HG02938 (cell line): ENCODE results near the gene DCAF8L1.
"Not testable (repeated sequence)": the region's sequence is repeated elsewhere in the genome, so short reads cannot be mapped to it uniquely, and the experiment has no call there.

Experiments
- ATAC-seq: cut with Tn5 transposase; IDR thresholded peaks from one replicate; pipeline ENCODE4 v1.9.1; 2021; ENCODE audit warnings: mild to moderate bottlenecking, moderate library complexity; ENCODE audit not compliant: unreplicated experiment

Gene DCAF8L1

GRCh38 chrX:27981349-27981748, at the start of gene DCAF8L1:
Gene DCAF8L1, minus strand, starts transcription at chrX:27981449. Its CDS starts 115 bp downstream, at chrX:27981334.
- no peak for ATAC-seq

GRCh38 chrX:28022371-28022770, 41.1 kb upstream of the DCAF8L1 start:
- ATAC-seq: no peak

GRCh38 chrX:28016823-28017222, 35.6 kb upstream of the DCAF8L1 start:
- ATAC-seq: no peak

GRCh38 chrX:28015993-28016392, 34.7 kb upstream of the DCAF8L1 start:
- no peak for ATAC-seq

GRCh38 chrX:28010875-28011274, 29.6 kb upstream of the DCAF8L1 start:
- no peak for ATAC-seq

GRCh38 chrX:27998666-27999065, 17.4 kb upstream of the DCAF8L1 start:
- ATAC-seq: no peak

GRCh38 chrX:27997622-27998021, 16.4 kb upstream of the DCAF8L1 start:
- no peak for ATAC-seq

GRCh38 chrX:27996132-27996531, 14.9 kb upstream of the DCAF8L1 start:
- no peak for ATAC-seq

- ATAC-seq: no peak
Observed at GRCh38 chrX:27995611-27996010, 14.4 kb upstream of the DCAF8L1 start.

GRCh38 chrX:27987862-27988646, 6.8 kb upstream of the DCAF8L1 start:
- ATAC-seq: no peak

- ATAC-seq: not testable (repeated sequence)
Observed at GRCh38 chrX:27976934-27977333, 4.3 kb downstream of the DCAF8L1 start.

GRCh38 chrX:27976284-27976683, 5.0 kb downstream of the DCAF8L1 start:
- no peak for ATAC-seq

- ATAC-seq: no peak
Observed at GRCh38 chrX:27968878-27969277, 12.4 kb downstream of the DCAF8L1 start.

GRCh38 chrX:27968352-27968751, 12.9 kb downstream of the DCAF8L1 start:
- no peak for ATAC-seq

GRCh38 chrX:27966955-27967354, 14.3 kb downstream of the DCAF8L1 start:
- no peak for ATAC-seq

GRCh38 chrX:27966492-27966891, 14.8 kb downstream of the DCAF8L1 start:
- ATAC-seq: no peak

GRCh38 chrX:27965348-27965747, 15.9 kb downstream of the DCAF8L1 start:
- ATAC-seq: not testable (repeated sequence)

GRCh38 chrX:27964432-27964831, 16.8 kb downstream of the DCAF8L1 start:
- no peak for ATAC-seq

GRCh38 chrX:27960410-27960809, 20.8 kb downstream of the DCAF8L1 start:
- not testable (repeated sequence) for ATAC-seq

- ATAC-seq: no peak
Observed at GRCh38 chrX:27953171-27953570, 28.1 kb downstream of the DCAF8L1 start.

- ATAC-seq: no peak
Observed at GRCh38 chrX:27933361-27933760, 47.9 kb downstream of the DCAF8L1 start.
